Erythroblast (primary cell): ENCODE results near the gene TCF3.

ENCODE experiments used
- GATA1 ChIP-seq: IDR thresholded peaks from 2 replicates; pipeline ENCODE4 v1.6.1; 2011; ENCODE audit warnings: low read depth, mild to moderate bottlenecking, control low read depth, low read length, moderate library complexity
- POLR2A ChIP-seq: IDR thresholded peaks from 2 replicates; pipeline ENCODE4 v1.6.1; 2011; ENCODE audit warnings: mild to moderate bottlenecking, low read length

GRCh38 chr19:1672769-1673644, 20.6 kb upstream of the TCF3 start:
- TF ChIP-seq POLR2A, result no peak
- TF ChIP-seq GATA1, result no peak
